ENCODE measurements around the gene MLH3. TPM values are rescaled to one million over a fixed set of nuclear protein-coding genes. Genes with fewer than 3 reads are reported as not detected.

The MLH3 gene
- total RNA-seq, 1 donor from 2014 or later, result 12.9 TPM

DNA sequence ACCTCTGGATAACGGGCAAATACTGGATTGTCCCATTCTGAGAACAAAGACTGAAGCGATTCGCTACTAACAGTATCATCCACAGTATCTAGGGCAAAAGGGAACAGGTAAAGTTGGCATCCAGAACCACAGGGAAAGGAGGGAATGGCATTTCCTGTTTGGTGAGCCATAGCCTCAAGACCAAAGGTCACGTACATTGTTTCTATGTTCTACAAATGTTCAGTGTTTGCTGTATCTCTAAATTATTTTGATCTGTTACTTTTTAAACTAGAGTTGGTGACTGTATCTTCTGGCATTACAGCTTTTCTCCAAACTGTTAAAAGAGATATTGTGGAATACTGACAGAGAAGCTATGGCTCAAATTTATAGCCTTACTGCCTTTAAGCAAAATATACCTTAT is 9.7 kb downstream of the MLH3 start:
- H3K27ac ChIP-seq (ENCODE audit: low read depth, low read length), result no peak overlapping the region

DNA sequence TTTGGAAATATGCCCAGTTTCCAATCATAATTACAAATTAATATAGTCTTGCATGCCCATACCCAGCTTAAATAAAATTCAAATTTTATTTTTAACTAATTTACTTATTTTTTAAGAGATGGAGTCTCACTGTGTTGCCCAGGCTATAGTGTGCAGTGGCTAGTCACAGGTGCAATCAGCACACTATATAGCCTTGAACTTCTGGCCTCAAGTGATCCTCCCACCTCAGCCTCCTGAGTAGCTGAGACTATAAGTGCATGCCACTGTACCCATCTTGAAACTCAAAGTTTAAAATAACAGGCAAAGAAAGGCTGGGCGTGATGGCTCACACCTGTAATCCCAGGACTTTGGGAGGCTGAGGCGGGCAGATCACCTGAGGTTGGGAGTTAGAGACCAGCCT is 10.3 kb downstream of the MLH3 start:
- no peak overlapping the region for H3K27ac Mint-ChIP-seq (ENCODE audit: unreplicated experiment)
- Histone ChIP-seq H3K27ac (ENCODE audit: low read depth, low read length) (no peak overlapping the region), H3K9me3 (ENCODE audit: insufficient read depth, low read depth, low read length) (no peaks in the 10 kb centered on the region), H3K79me2 (ENCODE audit: insufficient read depth, low read length) (peaks cover 5% of the 10 kb centered on the region), H4K20me1 (ENCODE audit: insufficient read depth, low read length) (no peaks in the 10 kb centered on the region), H3K27me3 (ENCODE audit: insufficient read depth, low read length) (no peaks in the 10 kb centered on the region), H3K4me2 (ENCODE audit: low read length) (no peak overlapping the region), H3K9ac (ENCODE audit: low read length) (no peak overlapping the region), H3K36me3 (ENCODE audit: insufficient read depth, low read length) (no peaks in the 10 kb centered on the region), H2AFZ (ENCODE audit: low read depth, low read length) (no peak overlapping the region), H3K4me3 (ENCODE audit: insufficient read depth, low read depth, low read length) (no peak overlapping the region), H3K4me1 (ENCODE audit: insufficient read depth, low read length) (peaks cover 12% of the 10 kb centered on the region)
- H3K4me3 Mint-ChIP-seq (ENCODE audit: unreplicated experiment), result no peak overlapping the region
- FAIRE-seq (no peak), DNase-seq (ENCODE audit: low read depth) (no peak)
- H3K9me3 Mint-ChIP-seq (ENCODE audit: unreplicated experiment), result no peaks in the 10 kb centered on the region
- peaks cover 19% of the 10 kb centered on the region for H3K4me1 Mint-ChIP-seq (ENCODE audit: low read depth, unreplicated experiment)
- peaks cover 15% of the 10 kb centered on the region for H3K36me3 Mint-ChIP-seq (ENCODE audit: low read depth, unreplicated experiment)
- no peaks in the 10 kb centered on the region for H3K27me3 Mint-ChIP-seq (ENCODE audit: low read depth, unreplicated experiment)
- no peak for TF ChIP-seq EZH2 (IDR thresholded peaks at IDR 0.05; ENCODE audit: insufficient read depth, low read length)
- TF ChIP-seq, protein P1, sequence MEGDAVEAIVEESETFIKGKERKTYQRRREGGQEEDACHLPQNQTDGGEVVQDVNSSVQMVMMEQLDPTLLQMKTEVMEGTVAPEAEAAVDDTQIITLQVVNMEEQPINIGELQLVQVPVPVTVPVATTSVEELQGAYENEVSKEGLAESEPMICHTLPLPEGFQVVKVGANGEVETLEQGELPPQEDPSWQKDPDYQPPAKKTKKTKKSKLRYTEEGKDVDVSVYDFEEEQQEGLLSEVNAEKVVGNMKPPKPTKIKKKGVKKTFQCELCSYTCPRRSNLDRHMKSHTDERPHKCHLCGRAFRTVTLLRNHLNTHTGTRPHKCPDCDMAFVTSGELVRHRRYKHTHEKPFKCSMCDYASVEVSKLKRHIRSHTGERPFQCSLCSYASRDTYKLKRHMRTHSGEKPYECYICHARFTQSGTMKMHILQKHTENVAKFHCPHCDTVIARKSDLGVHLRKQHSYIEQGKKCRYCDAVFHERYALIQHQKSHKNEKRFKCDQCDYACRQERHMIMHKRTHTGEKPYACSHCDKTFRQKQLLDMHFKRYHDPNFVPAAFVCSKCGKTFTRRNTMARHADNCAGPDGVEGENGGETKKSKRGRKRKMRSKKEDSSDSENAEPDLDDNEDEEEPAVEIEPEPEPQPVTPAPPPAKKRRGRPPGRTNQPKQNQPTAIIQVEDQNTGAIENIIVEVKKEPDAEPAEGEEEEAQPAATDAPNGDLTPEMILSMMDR (IDR thresholded peaks at IDR 0.05; ENCODE audit: insufficient read depth, low read depth, low read length), result no peak

More for the DNA sequence above, 9.7 kb downstream of the MLH3 start:
- peaks cover 5% of the 10 kb centered on the region for H3K79me2 ChIP-seq (ENCODE audit: insufficient read depth, low read length)
- FAIRE-seq (no peak), DNase-seq (ENCODE audit: low read depth) (no peak)
- H3K36me3 ChIP-seq (ENCODE audit: insufficient read depth, low read length), result no peaks in the 10 kb centered on the region
- H2AFZ ChIP-seq (ENCODE audit: low read depth, low read length), result no peak overlapping the region
- no peak overlapping the region for H3K4me3 ChIP-seq (ENCODE audit: insufficient read depth, low read depth, low read length)
- H3K27ac Mint-ChIP-seq (ENCODE audit: unreplicated experiment), result no peak overlapping the region
- H3K9ac ChIP-seq (ENCODE audit: low read length), result no peak overlapping the region
- H3K4me1 ChIP-seq (ENCODE audit: insufficient read depth, low read length), result peaks cover 12% of the 10 kb centered on the region
- no peaks in the 10 kb centered on the region for H3K9me3 ChIP-seq (ENCODE audit: insufficient read depth, low read depth, low read length)
- no peaks in the 10 kb centered on the region for H3K27me3 Mint-ChIP-seq (ENCODE audit: low read depth, unreplicated experiment)
- peaks cover 25% of the 10 kb centered on the region for H3K4me1 Mint-ChIP-seq (ENCODE audit: low read depth, unreplicated experiment)
- H4K20me1 ChIP-seq (ENCODE audit: insufficient read depth, low read length), result no peaks in the 10 kb centered on the region
- no peak overlapping the region for H3K4me3 Mint-ChIP-seq (ENCODE audit: unreplicated experiment)
- H3K27me3 ChIP-seq (ENCODE audit: insufficient read depth, low read length), result no peaks in the 10 kb centered on the region
- peak overlapping the region; percentile 15 for H3K4me2 ChIP-seq (ENCODE audit: low read length)
- no peak for TF ChIP-seq EZH2 (IDR thresholded peaks at IDR 0.05; ENCODE audit: insufficient read depth, low read length)
- TF ChIP-seq, protein P1 (IDR thresholded peaks at IDR 0.05; ENCODE audit: insufficient read depth, low read depth, low read length), result no peak
- H3K9me3 Mint-ChIP-seq (ENCODE audit: unreplicated experiment), result no peaks in the 10 kb centered on the region
- peaks cover 11% of the 10 kb centered on the region for H3K36me3 Mint-ChIP-seq (ENCODE audit: low read depth, unreplicated experiment)

DNA sequence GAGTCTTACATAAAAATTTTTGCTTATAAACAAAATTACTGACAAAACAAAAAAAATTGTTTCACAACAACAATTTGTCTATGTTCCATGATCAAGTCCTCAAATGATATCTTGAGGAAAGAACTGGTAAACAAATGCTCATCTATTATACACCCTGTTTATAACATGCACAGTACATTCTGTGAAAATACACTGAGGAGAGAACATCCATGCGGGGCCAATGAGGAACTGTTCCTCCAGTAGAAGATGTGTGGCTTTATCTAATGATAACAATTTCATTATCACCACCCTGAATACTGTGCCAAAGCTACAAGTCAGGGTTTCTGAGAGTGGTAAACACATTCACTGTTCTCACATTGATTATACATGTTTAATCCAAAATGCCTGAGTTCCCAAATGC is 10.8 kb downstream of the MLH3 start:
- no peaks in the 10 kb centered on the region for H3K27me3 Mint-ChIP-seq (ENCODE audit: low read depth, unreplicated experiment)
- no peak overlapping the region for H3K4me3 ChIP-seq (ENCODE audit: insufficient read depth, low read depth, low read length)
- no peaks in the 10 kb centered on the region for H3K27me3 ChIP-seq (ENCODE audit: insufficient read depth, low read length)
- no peak overlapping the region for H2AFZ ChIP-seq (ENCODE audit: low read depth, low read length)
- no peaks in the 10 kb centered on the region for H3K9me3 ChIP-seq (ENCODE audit: insufficient read depth, low read depth, low read length)
- H3K4me3 Mint-ChIP-seq (ENCODE audit: unreplicated experiment), result no peak overlapping the region
- H3K4me1 Mint-ChIP-seq (ENCODE audit: low read depth, unreplicated experiment), result peaks cover 19% of the 10 kb centered on the region
- H3K36me3 Mint-ChIP-seq (ENCODE audit: low read depth, unreplicated experiment), result peaks cover 15% of the 10 kb centered on the region
- H3K27ac ChIP-seq (ENCODE audit: low read depth, low read length), result no peak overlapping the region
- no peak overlapping the region for H3K4me2 ChIP-seq (ENCODE audit: low read length)
- H3K27ac Mint-ChIP-seq (ENCODE audit: unreplicated experiment), result no peak overlapping the region
- no peak overlapping the region for H3K9ac ChIP-seq (ENCODE audit: low read length)
- H3K79me2 ChIP-seq (ENCODE audit: insufficient read depth, low read length), result peaks cover 5% of the 10 kb centered on the region
- peaks cover 12% of the 10 kb centered on the region for H3K4me1 ChIP-seq (ENCODE audit: insufficient read depth, low read length)
- DNase-seq (ENCODE audit: low read depth) (no peak), FAIRE-seq (no peak)
- TF ChIP-seq, protein P1 (IDR thresholded peaks at IDR 0.05; ENCODE audit: insufficient read depth, low read depth, low read length), result no peak
- TF ChIP-seq EZH2 (IDR thresholded peaks at IDR 0.05; ENCODE audit: insufficient read depth, low read length), result no peak
- H3K9me3 Mint-ChIP-seq (ENCODE audit: unreplicated experiment), result no peaks in the 10 kb centered on the region
- no peaks in the 10 kb centered on the region for H4K20me1 ChIP-seq (ENCODE audit: insufficient read depth, low read length)
- H3K36me3 ChIP-seq (ENCODE audit: insufficient read depth, low read length), result no peaks in the 10 kb centered on the region

All from astrocyte (in vitro differentiated cells and primary cell).